K562 treated with DMSO at 1 percent for 48 hours (cell line): Measurements from ENCODE around the gene FUNDC2. TPM values are rescaled to one million over a fixed set of nuclear protein-coding genes. Genes with fewer than 3 reads are reported as not detected.

Source experiments
- total RNA-seq: library from RNA; unstranded; fragments of 300-600 nt; gene quantifications from 2 replicates; pipeline ENCODE4 v1.2.3, GENCODE V29; 2022; ENCODE audit warnings: low replicate concordance; ENCODE audit errors: extremely low read depth

The FUNDC2 gene, protein sequence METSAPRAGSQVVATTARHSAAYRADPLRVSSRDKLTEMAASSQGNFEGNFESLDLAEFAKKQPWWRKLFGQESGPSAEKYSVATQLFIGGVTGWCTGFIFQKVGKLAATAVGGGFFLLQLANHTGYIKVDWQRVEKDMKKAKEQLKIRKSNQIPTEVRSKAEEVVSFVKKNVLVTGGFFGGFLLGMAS
- total RNA-seq: not detected in 2 replicates

DNA sequence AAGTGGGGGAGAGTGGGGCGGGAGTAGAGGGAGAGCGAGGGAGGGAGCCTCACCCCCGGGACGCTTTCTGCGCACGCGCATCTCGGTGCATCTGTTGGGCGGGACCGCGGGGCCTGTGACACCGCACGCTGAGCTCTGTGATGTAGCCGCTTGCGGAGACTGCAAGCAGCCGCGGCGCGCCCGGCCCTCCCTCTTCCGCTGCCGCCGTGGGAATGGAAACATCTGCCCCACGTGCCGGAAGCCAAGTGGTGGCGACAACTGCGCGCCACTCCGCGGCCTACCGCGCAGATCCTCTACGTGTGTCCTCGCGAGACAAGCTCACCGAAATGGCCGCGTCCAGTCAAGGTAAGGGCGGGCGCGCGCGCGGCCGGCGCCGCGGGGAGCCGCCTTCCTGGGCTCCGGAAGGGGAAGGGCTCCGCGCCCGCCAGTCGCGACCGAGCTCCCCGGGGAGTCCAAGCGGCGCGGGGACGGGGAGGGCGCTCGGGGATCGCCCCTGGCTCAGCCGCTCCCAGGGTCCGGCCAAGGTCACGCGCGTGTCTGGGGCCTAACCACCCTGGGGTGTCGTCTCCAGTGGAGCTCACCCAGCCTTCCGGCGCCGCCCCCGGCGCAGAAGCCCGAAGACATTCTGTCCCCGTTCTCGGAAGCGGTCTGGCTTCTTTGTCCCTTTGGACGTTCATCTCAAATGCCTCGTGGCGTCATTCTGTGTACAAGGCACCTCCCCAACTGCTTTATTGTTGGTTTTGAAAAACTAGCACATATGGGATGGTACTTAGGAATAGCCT lies at the start of gene FUNDC2:
Gene FUNDC2, plus strand, starts transcription at position 118 of the 782 bp plus-strand sequence. Its CDS starts 95 bp downstream, at position 213.

DNA sequence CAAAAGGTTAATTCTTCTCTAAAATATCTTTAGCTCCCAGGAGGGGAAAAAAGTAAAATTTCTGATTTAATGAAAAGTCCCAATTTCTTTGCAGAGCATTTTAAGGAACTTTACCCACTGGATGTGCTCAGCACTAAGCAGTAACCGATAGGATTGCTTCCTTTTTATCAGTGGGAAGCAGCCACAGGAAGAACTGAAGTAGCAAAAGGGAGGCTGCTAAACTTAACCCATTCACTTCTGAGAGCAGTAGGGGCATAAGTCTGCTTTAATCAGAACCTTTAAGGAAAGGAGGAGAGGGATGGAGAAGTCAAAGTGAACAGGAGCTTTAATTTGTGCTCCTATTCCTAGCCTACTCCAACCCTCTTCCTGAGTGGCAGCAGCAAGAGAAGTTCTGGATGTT lies 4.1 kb upstream of the FUNDC2 start, which contains the start of gene F8:
Gene F8, minus strand, starts transcription at position 139 of the 400 bp plus-strand sequence. CDS start 171 bp downstream, outside the sequence.

DNA sequence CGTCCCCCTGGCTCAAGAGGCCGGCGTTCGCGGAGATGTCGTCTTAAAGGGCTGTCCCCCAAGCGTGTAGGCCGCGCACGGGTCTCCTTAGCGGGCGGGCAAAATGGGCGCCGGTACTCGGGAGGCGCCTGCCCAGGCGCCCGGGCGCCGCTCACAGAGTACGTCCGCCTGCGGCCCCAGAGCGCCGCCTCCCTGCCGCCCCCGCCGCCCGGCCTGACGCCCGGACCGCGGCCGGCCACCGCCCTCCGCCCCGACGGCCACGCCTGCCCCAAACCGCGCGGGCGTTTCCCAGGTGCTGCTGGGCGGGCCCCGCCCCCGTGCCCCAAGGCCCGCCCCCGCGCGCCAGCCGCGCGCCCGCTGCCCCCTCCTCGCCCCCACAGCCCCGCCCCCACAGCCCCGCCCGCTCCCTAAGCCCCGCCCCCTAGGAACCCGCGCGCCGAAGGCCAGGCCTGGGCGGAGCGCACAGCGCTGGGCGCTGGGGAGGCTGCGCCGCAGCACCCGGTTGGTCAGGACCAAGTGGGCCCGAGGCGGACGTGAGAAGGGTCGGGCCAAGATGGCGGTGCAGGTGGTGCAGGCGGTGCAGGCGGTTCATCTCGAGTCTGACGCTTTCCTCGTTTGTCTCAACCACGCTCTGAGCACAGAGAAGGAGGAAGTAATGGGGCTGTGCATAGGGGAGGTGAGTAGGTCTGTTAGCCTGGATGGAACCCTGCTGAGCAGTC lies 44.5 kb downstream of the FUNDC2 start, which contains the start of the genes BRCC3, CMC4 and MTCP1:
Gene BRCC3, plus strand, starts transcription at position 534 of the 719 bp plus-strand sequence. Its CDS starts 20 bp downstream, at position 554.
Gene CMC4, minus strand, starts transcription at position 162 of the 719 bp plus-strand sequence. CDS start 7,113 bp downstream, outside the sequence.
Gene MTCP1, minus strand, starts transcription at position 162 of the 719 bp plus-strand sequence. CDS start 5,126 bp downstream, outside the sequence.

Other genes with a start within 250 kb of the FUNDC2 start
- not detected in 2 replicates for gene MPP1, start 221.4 kb upstream of the FUNDC2 start, total RNA-seq
- gene SMIM9, start 192.2 kb upstream of the FUNDC2 start, total RNA-seq: not detected in 2 replicates
- not detected in 2 replicates for gene F8A1, start 140.5 kb upstream of the FUNDC2 start, total RNA-seq
- not detected in 2 replicates for gene F8, start 4.1 kb upstream of the FUNDC2 start, total RNA-seq
- not detected in 2 replicates for gene CMC4, start 44.3 kb downstream of the FUNDC2 start, total RNA-seq
- not detected in 2 replicates for gene MTCP1, start 44.3 kb downstream of the FUNDC2 start, total RNA-seq
- not detected in 2 replicates for gene BRCC3, start 44.7 kb downstream of the FUNDC2 start, total RNA-seq
- gene VBP1, start 189.6 kb downstream of the FUNDC2 start, total RNA-seq: not detected in 2 replicates
- not detected in 2 replicates for gene RAB39B, start 237.6 kb downstream of the FUNDC2 start, total RNA-seq